SK-N-SH (cell line): Measurements from ENCODE around the gene SAP30BP.

ENCODE experiments used
- CTCF ChIP-seq: fragments of 200-600 bp; sonication (generic); IDR thresholded peaks from 2 replicates; pipeline ENCODE4 v1.6.1; 2017; ENCODE audit warnings: antibody characterized with exemption, mild to moderate bottlenecking, moderate library complexity
- EP300 ChIP-seq, 2 experiments: IDR thresholded peaks; 2 replicates each; pipeline versions ENCODE4 v1.4.0 to v1.6.1; 2012; ENCODE audit warnings: borderline replicate concordance in 1 of 2, low read depth in 1 of 2, low read length in 1 of 2
- RXRA ChIP-seq: IDR thresholded peaks from 2 replicates; pipeline ENCODE4 v1.4.0; 2012; ENCODE audit warnings: low read depth, mild to moderate bottlenecking, borderline replicate concordance
- TAF1 ChIP-seq: IDR thresholded peaks from 2 replicates; pipeline ENCODE4 v1.6.1; 2012; ENCODE audit warnings: low read depth, mild to moderate bottlenecking, low read length, moderate library complexity, borderline replicate concordance

- peak; percentile 53 for TF ChIP-seq CTCF
- TF ChIP-seq EP300 (IDR thresholded peaks at IDR 0.05; ENCODE audit: borderline replicate concordance in 1 of 2, low read depth in 1 of 2, low read length in 1 of 2): peak; percentile 48 to 87; a peak in 2 of 4 replicates
- peak; percentile 26; the same call in 1 of the 2 replicates for TF ChIP-seq TAF1
- TF ChIP-seq RXRA: peak; percentile 98
Measured at GRCh38 chr17:75693500-75694481, 26.7 kb downstream of the SAP30BP start.
